ENCODE results near the gene DYNC2H1. TPM values are rescaled to one million over a fixed set of nuclear protein-coding genes. Genes with fewer than 3 reads are reported as not detected.

Gene DYNC2H1
- total RNA-seq, 1 donor from 2014 or later, result 7.1 TPM

- no peak overlapping the region for H3K27ac ChIP-seq
- no peaks in the 10 kb centered on the region for H3K4me1 ChIP-seq
- intact Hi-C loops (cut with DNase I), result no loop called here
- H3K4me3 ChIP-seq, result no peak overlapping the region
- H3K9me3 ChIP-seq, result no peaks in the 10 kb centered on the region
- H3K27me3 ChIP-seq, result no peaks in the 10 kb centered on the region
- DNase-seq (ENCODE audit: low spot score in 2 of 2), result no peak
- no peak for TF ChIP-seq CTCF (IDR thresholded peaks at IDR 0.05)
- no peaks in the 10 kb centered on the region for H3K36me3 ChIP-seq
Observed at GRCh38 chr11:103480421-103480820, 371.2 kb downstream of the DYNC2H1 start.

GRCh38 chr11:103483996-103484395 is 374.8 kb downstream of the DYNC2H1 start:
- no peaks in the 10 kb centered on the region for H3K27me3 ChIP-seq
- H3K4me1 ChIP-seq, result no peaks in the 10 kb centered on the region
- H3K9me3 ChIP-seq, result no peaks in the 10 kb centered on the region
- H3K36me3 ChIP-seq, result no peaks in the 10 kb centered on the region
- TF ChIP-seq CTCF (IDR thresholded peaks at IDR 0.05), result no peak
- no peak overlapping the region for H3K27ac ChIP-seq
- H3K4me3 ChIP-seq, result no peak overlapping the region
- DNase-seq (ENCODE audit: low spot score in 2 of 2), result no peak
- intact Hi-C loops (cut with DNase I), result no loop called here

GRCh38 chr11:103484545-103484944 is 375.3 kb downstream of the DYNC2H1 start:
- no peak overlapping the region for H3K27ac ChIP-seq
- no peak for DNase-seq (ENCODE audit: low spot score in 2 of 2)
- no peaks in the 10 kb centered on the region for H3K36me3 ChIP-seq
- no peak overlapping the region for H3K4me3 ChIP-seq
- no peak for TF ChIP-seq CTCF (IDR thresholded peaks at IDR 0.05)
- no peaks in the 10 kb centered on the region for H3K9me3 ChIP-seq
- no peaks in the 10 kb centered on the region for H3K27me3 ChIP-seq
- intact Hi-C loops (cut with DNase I), result no loop called here
- H3K4me1 ChIP-seq, result no peaks in the 10 kb centered on the region

GRCh38 chr11:103486604-103487003 is 377.4 kb downstream of the DYNC2H1 start:
- Histone ChIP-seq H3K4me1 (no peaks in the 10 kb centered on the region), H3K27ac (no peak overlapping the region), H3K27me3 (no peaks in the 10 kb centered on the region), H3K9me3 (no peaks in the 10 kb centered on the region), H3K4me3 (no peak overlapping the region), H3K36me3 (no peaks in the 10 kb centered on the region)
- intact Hi-C loops (cut with DNase I), result no loop called here
- TF ChIP-seq CTCF (IDR thresholded peaks at IDR 0.05), result no peak
- no peak for DNase-seq (ENCODE audit: low spot score in 2 of 2)

GRCh38 chr11:103487113-103487512 is 377.9 kb downstream of the DYNC2H1 start:
- Histone ChIP-seq H3K4me1 (no peaks in the 10 kb centered on the region), H3K27ac (no peak overlapping the region), H3K9me3 (no peaks in the 10 kb centered on the region), H3K36me3 (no peaks in the 10 kb centered on the region), H3K4me3 (no peak overlapping the region), H3K27me3 (no peaks in the 10 kb centered on the region)
- no peak for DNase-seq (ENCODE audit: low spot score in 2 of 2)
- intact Hi-C loops (cut with DNase I), result no loop called here
- no peak for TF ChIP-seq CTCF (IDR thresholded peaks at IDR 0.05)

- no peak overlapping the region for H3K4me3 ChIP-seq
Observed at GRCh38 chr11:103488031-103488461, 378.8 kb downstream of the DYNC2H1 start.

More at GRCh38 chr11:103488031-103488461, 378.8 kb downstream of the DYNC2H1 start:
- H3K4me1 ChIP-seq, result no peaks in the 10 kb centered on the region
- no peak overlapping the region for H3K27ac ChIP-seq
- intact Hi-C loops (cut with DNase I), result no loop called here
- no peaks in the 10 kb centered on the region for H3K27me3 ChIP-seq
- no peaks in the 10 kb centered on the region for H3K9me3 ChIP-seq
- TF ChIP-seq CTCF (IDR thresholded peaks at IDR 0.05), result no peak
- no peaks in the 10 kb centered on the region for H3K36me3 ChIP-seq
- no peak for DNase-seq (ENCODE audit: low spot score in 2 of 2)

Measured in ascending aorta (tissue), 2 donors.